Effector CD8-positive, alpha-beta T cell (primary cell): ENCODE data around the gene PLD1.
"Not testable (repeated sequence)": the region's sequence is repeated elsewhere in the genome, so short reads cannot be mapped to it uniquely, and the experiment has no call there.

Source experiments
- DNase-seq: peaks from one replicate; lab custom pipeline; 2025; lab: John Stamatoyannopoulos, UW

Gene PLD1

GRCh38 chr3:171671709-171672108 is 138.6 kb downstream of the PLD1 start:
- no peak for DNase-seq

DNA sequence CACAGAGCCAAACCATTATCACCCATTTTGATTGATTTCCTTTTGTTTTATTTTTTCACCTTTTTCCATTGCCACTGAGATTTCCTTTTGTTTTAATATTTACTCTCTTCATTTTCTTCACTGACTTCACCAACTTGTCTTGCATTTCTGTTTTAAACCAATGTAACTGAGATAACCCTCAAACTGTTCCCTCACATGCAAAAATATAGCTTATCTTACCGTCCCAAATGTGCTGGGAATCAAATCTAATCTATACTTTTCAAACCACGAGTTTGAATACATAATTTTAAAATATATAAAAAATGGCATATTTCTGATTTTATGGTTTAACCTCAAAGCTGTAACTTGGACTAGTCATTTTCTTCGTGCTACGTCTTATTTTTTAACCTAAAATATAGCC is 143.8 kb downstream of the PLD1 start:
- no peak for DNase-seq

- DNase-seq = no peak
Measured at GRCh38 chr3:171663805-171664204, 146.5 kb downstream of the PLD1 start.

- no peak for DNase-seq
Measured at GRCh38 chr3:171661484-171661883, 148.8 kb downstream of the PLD1 start.

- DNase-seq = no peak
Measured at GRCh38 chr3:171660188-171660587, 150.1 kb downstream of the PLD1 start.

DNA sequence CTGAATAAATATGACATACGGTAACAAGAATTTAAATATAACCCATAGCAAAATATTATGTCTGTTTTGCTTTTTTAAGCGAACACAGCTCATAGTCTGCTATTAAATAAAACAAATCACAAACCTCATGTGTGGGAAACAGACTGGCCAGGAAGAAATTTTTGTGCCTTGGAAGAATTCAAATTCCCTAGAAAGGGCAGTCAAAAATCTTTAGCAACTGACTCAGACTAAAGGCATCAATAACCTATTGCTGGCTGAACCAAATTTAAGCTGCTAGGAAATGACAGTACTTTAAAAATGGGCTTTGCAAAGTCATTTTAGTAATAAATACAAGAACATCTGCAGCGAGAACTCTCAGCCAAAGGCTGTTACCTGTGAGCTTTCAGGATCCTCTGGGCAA is 151.4 kb downstream of the PLD1 start:
- DNase-seq = no peak

- no peak for DNase-seq
Measured at GRCh38 chr3:171654809-171655208, 155.5 kb downstream of the PLD1 start.

GRCh38 chr3:171654326-171654725 is 156.0 kb downstream of the PLD1 start:
- no peak for DNase-seq

DNA sequence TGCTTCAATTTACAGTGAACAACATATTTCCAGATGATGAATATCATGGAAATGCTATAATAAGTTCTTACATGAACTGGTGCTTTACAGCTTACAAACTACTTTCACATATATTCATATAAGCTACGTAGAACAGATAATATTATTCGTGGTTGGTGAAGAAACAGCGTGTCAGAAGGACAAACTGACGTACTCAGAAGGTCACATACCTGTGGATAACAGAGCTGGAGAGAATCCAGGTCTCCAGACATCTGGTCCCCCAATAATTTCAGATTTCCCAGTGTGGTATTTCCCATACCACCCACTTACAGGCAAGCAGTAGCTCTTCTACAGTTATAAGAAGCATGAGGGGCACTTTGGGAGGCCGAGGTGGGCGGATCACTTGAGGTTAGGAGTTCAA is 156.6 kb downstream of the PLD1 start:
- no peak for DNase-seq

DNA sequence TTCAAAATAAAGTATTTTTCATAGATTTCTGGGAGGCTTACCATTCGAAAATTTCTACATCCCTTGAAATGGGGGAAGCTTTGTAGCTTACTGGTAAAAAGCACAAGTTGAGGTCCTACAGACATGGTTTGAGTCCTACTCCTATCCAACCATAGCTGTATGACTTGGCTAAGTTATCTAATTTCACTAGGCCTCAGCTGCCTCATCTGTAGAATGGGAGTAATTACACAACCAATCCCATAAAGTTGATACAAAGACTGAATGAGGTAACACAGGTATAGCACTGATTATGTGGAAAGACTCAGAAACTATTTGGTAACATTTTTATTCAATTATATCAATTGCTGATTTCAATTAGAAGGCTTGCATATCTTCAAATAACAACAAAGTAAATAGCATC is 157.4 kb downstream of the PLD1 start:
- DNase-seq = no peak

DNA sequence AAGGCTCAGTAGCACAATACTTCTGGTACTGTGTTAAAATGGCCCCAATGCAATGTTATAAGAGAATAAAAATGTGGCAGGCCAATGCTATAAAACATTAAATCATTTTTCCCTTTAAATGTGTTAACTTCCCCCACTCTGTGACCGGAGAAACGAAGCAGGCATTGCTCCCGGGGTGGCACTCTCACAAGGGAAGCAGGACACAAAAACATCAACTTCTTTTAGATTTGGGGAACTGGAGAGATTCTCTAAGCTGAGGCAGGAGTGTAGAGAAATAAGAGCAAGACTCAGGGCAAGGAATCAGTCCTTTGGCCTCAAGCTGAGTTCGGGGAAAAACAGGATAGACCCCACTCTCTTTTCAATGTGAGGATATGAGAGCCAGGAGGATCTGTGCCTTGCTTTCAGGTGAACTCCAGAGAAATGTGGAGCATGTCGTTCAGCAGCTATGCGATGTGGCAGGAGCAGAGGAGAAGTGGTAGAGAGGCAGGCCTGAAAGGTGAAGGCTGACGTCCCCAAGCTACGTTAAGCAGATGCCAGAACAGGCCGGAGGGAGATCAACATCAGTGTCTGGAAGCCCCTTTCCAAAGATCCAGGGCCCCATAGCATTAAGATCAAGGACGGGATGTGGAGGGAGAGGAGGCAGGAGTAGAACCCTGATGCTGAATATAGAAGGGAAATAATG is 160.2 kb downstream of the PLD1 start:
- no peak for DNase-seq

- no peak for DNase-seq
Measured at GRCh38 chr3:171649267-171649666, 161.0 kb downstream of the PLD1 start.

GRCh38 chr3:171648069-171648468 is 162.2 kb downstream of the PLD1 start:
- DNase-seq = no peak

DNA sequence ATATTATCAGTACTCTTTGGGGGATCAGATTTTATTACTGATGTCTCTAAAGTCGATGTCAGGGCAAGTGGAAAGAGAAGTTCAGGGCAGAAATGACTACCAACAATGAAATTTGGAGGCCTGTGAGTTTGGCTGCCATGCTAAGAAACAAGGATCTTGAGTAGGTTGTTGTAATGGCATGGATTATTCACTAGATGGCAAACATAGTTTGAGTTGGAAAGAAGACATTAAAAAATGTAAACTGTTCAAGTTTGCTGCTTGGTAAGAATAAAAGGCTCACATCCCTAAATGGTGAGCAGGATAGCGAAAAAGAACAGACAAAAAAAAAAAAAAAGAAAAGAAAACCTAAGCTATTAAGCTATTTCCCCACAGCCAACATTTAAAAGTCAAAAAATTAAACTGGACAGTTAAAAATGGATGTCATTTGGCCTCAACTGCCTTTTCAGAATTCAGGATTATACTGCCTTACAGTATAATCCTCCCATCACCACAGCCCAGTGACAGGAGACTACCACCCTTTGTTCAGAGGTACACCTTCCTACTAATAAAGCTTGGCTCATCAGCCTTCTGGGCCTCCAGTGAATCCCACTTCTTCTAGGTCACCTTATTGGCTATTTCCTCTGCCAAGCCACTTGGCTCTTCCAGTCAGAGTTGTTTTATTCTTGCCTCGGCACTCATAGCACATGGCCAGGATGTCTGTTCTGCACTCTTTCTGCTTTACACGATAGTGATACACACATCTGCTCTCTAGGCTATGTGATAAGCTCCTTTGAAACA is 163.7 kb downstream of the PLD1 start:
- DNase-seq = no peak

DNA sequence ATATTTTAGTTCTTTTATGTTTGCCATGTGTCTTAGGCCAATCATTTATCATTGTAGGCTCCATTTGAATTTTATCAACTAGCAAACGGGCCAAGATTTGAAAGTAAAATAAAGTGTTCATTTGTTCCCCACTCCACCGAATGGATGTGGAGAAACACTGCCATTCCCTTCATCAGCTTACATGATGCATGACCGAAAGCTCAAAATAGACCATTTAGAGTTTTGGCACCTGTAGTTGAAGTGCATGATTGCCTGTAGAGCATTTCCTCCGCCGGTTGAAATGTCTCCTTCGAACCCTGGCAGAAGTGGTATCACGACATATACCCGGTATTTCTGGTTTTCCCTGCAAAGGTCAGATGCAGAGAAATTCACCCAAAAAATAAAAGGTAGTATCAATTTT is 165.6 kb downstream of the PLD1 start:
- DNase-seq = no peak

GRCh38 chr3:171643681-171644080 is 166.6 kb downstream of the PLD1 start:
- DNase-seq = no peak

DNA sequence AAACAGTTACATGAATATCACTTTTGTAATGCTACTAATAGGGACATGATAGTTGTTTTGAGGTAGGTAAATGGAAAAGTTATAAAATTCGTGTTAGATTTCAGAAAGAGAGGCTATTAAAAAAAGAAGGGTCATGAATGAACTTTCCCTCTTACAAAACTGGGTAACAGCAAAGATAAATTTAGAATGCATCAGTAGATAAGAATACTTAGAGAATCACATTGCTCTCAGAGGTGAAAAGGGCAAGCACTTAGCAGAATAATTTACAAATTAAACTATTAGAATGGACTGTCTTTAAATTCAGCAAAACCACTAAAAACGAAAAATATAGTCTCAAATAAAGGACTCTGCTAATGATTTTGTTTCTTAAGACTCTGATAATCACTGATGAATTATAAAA is 167.2 kb downstream of the PLD1 start:
- DNase-seq = no peak

DNA sequence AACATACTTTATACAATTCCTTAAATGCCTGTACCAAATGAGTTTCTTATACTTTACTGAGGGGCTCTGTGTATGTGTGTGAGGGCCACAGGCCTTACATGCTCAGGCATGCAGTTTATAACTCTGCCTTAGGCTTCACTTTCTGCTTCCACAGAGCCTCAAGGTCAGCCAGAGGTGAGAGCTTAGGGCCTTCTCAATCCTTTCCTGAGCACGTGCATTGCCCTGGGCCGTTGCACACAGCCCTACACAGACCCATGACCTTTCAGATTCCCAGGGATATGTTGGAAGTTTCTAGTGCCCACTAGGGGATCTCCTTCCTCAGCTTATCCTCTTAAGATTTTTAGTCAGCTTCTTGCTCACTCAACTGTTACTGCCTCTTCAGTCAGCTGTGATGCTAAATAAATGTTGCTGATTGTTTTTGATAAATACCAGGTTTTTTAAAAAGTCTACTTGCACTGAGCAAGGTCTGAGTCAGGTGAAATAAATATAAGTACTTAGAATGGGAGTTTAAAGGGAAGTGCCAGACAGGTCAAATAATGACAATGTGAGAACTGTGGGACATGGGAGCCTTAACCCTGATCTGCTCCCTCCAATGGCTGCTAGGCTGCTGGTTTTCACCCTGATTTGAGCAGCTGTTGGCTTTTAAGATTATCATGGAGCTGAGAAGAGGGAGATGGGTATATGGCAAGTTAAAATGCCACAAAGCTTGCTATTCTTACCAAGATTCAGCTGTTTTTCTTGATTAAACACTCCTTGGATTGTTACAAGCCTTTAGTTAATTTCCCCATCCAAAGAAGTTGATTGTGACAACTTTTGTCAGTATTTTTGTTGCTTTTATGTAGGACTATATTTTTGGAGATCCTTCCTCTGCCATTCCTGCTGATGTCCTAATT is 169.5 kb downstream of the PLD1 start:
- no peak for DNase-seq

DNA sequence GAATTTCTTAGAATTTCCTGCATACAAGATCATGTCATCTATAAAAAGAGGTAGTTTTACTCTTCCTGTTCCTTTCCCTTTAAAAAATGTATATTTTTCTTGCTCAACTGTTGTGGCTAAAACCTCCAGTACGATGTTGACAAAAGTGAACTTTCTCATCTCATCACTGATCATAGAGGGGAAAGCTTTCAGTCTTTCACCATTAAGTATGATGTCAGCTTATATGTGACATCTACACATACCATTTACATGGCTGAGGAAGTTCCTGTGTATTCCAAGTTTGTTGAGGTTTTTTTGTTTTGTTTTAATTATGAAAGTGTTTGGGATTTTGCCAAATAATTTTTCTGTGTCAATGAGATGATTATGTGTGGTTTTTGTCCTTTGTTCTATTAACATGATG is 173.6 kb downstream of the PLD1 start:
- DNase-seq = no peak

DNA sequence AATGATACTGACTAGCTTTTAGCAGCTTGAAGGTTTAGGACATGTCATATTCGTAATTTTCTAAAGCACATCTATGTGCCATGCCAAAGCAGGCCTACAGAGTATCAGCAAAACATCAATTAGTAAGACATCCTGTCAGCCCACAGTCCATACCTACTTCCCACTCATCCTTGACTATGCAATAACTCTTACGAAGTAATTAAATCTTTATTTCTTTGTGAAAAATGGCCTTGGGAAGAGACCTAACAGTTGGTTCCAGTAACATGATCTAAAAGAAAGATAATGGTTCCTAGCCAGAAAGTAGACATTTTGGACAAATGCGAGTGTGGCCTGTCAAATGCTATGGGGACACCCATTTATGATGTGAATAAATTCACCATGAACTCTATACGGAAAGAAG is 177.5 kb downstream of the PLD1 start:
- DNase-seq = no peak

DNA sequence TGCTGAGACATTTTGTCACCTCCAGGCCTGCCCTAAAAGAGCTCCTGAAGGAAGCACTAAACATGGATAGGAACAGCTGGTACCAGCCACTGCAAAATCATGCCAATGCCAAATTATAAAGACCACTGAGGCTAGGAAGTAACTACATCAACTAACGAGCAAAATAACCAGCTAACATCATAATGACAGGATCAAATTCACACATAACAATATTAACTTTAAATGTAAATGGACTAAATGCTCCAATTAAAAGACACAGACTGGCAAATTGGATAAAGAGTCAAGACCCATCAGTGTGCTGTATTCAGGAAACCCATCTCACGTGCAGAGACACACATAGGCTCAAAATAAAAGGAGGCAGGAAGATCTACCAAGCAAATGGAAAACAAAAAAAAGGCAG is 183.5 kb downstream of the PLD1 start:
- not testable (repeated sequence) for DNase-seq

GRCh38 chr3:171622126-171622525 is 188.2 kb downstream of the PLD1 start:
- DNase-seq = no peak
